K562 (cell line): ENCODE results near the gene HNRNPH1. TPM values are rescaled to one million over a fixed set of nuclear protein-coding genes. Genes with fewer than 3 reads are reported as not detected.
A peak's percentile ranks its signal among the peaks of the same experiment; 100 is the strongest.
"Not testable (repeated sequence)": the region's sequence is repeated elsewhere in the genome, so short reads cannot be mapped to it uniquely, and the experiment has no call there.

Experiments used
- ATAC-seq: fragments of 200-7000 bp; cut with Tn5 transposase; 3 replicates; pipeline ENCODE4 v1.9.1; 2020; ENCODE audit warnings: moderate library complexity
- BruUV-seq: library from RNA; stranded (reverse); fragments of 400-500 nt; replicated peaks from 2 replicates; lab custom pipeline; 2021; lab: Mats Ljungman, UMichigan
- CTCF ChIA-PET: fragments of 300-600 bp; formaldehyde crosslinking; extraction: SDS; loops from one replicate; lab custom pipeline; 2021; ENCODE audit warnings: low intra/inter-chr PET ratio; lab: Yijun Ruan, JAX
- POLR2A ChIA-PET: fragments of 300-600, 350-650 bp; sonication (Branson Sonifier 250); formaldehyde crosslinking; extraction: SDS; loops from one replicate; lab custom pipeline; 2021; ENCODE audit warnings: antibody characterized with exemption, inconsistent platforms; lab: Yijun Ruan, JAX
- DNase-seq, 4 experiments: peaks; one replicate each; pipeline versions ENCODE4 v3.0.0 to v3.0.0-alpha.2; 2011 to 2018; ENCODE audit warnings: low spot score in 3 of 4, mixed read lengths in 3 of 4; ENCODE audit errors: extremely low read depth in 1 of 4
- FAIRE-seq: peaks from 2 replicates; lab custom pipeline; 2011; peaks lifted over from hg19 to GRCh38; lab: Jason Lieb, UNC
- H2AFZ ChIP-seq: 2 replicates; pipeline ENCODE4 v1.6.0; 2011; ENCODE audit warnings: low read depth, low read length, control low read depth, inconsistent platforms
- H3K27ac ChIP-seq: fragments of 200-600 bp; 3 replicates; pipeline ENCODE4 v1.8.0; 2011; ENCODE audit warnings: low read depth, mild to moderate bottlenecking, control low read depth, inconsistent platforms, low read length, moderate library complexity, mixed read lengths; ENCODE audit errors: extremely low read depth
- H3K27me3 ChIP-seq, 2 experiments: fragments of 300-600 bp in 1 of 2; 2 replicates in 1 of 2; 3 replicates in 1 of 2; pipeline versions ENCODE4 v1.6.0 to v1.8.0; 2011; ENCODE audit warnings: inconsistent platforms in 2 of 2, low read length in 2 of 2, mild to moderate bottlenecking in 1 of 2, mixed read lengths in 1 of 2, moderate library complexity in 1 of 2; ENCODE audit not compliant: control insufficient read depth in 2 of 2, insufficient read depth in 2 of 2
- H3K36me3 ChIP-seq: fragments of 300-600 bp; 3 replicates; pipeline ENCODE4 v1.8.0; 2011; ENCODE audit warnings: mild to moderate bottlenecking, low read length, inconsistent platforms; ENCODE audit not compliant: control insufficient read depth, insufficient read depth
- H3K4me1 ChIP-seq, 2 experiments: fragments of 200-600 bp in 1 of 2; replicated peaks in 1 of 2; 2 replicates in 1 of 2; 3 replicates in 1 of 2; pipeline versions ENCODE4 v1.5.1 to v1.8.0; 2011; ENCODE audit warnings: inconsistent platforms in 2 of 2, low read length in 2 of 2, mild to moderate bottlenecking in 1 of 2, mixed read lengths in 1 of 2, moderate library complexity in 1 of 2; ENCODE audit not compliant: control insufficient read depth in 2 of 2, insufficient read depth in 2 of 2
- H3K4me2 ChIP-seq: 2 replicates; pipeline ENCODE4 v1.6.1; 2011; ENCODE audit warnings: low read length, control low read depth, inconsistent platforms, mixed read lengths; ENCODE audit not compliant: insufficient read depth
- H3K4me3 ChIP-seq: fragments of 200-600 bp; sonication (generic), shearing (Covaris generic); 2 replicates; pipeline ENCODE4 v1.5.1; 2016; ENCODE audit warnings: control low read depth, inconsistent platforms
- H3K79me2 ChIP-seq: fragments of 200-600 bp; 3 replicates; pipeline ENCODE4 v1.8.0; 2011; ENCODE audit warnings: low read length, inconsistent platforms; ENCODE audit not compliant: control insufficient read depth, insufficient read depth
- H3K9ac ChIP-seq, 2 experiments: 2 replicates each; pipeline versions ENCODE4 v1.6.0 to v1.6.1; 2011; ENCODE audit warnings: low read depth in 2 of 2, low read length in 2 of 2, control low read depth in 1 of 2, inconsistent platforms in 1 of 2, mild to moderate bottlenecking in 1 of 2, mixed read lengths in 1 of 2; ENCODE audit not compliant: insufficient read depth in 1 of 2
- H3K9me1 ChIP-seq: one replicate; pipeline ENCODE4 v1.6.0; 2011; ENCODE audit warnings: inconsistent platforms, mild to moderate bottlenecking, low read length, moderate library complexity; ENCODE audit not compliant: control insufficient read depth, insufficient read depth
- H3K9me3 ChIP-seq: replicated peaks from 2 replicates; pipeline ENCODE4 v1.5.1; 2011; ENCODE audit warnings: low read depth, low read length, inconsistent platforms; ENCODE audit not compliant: control insufficient read depth, insufficient read depth
- H4K20me1 ChIP-seq: replicated peaks from 2 replicates; pipeline ENCODE4 v1.6.1; 2011; ENCODE audit warnings: low read length, inconsistent platforms, mixed read lengths; ENCODE audit not compliant: control insufficient read depth, insufficient read depth
- CC2D1A ChIP-seq: fragments of 450-650 bp; IDR thresholded peaks from 2 replicates; pipeline ENCODE4 v1.6.1; 2017; ENCODE audit warnings: mild to moderate bottlenecking
- POLR3G ChIP-seq: IDR thresholded peaks from 2 replicates; pipeline ENCODE4 v1.6.1; 2011; ENCODE audit not compliant: insufficient read length, insufficient replicate concordance; ENCODE audit errors: extremely low read depth
- STAT5B ChIP-seq: fragments of 250-450 bp; sonication (Bioruptor Pico); IDR thresholded peaks from 2 replicates; pipeline ENCODE4 v1.8.0; 2021; ENCODE audit warnings: mild to moderate bottlenecking, inconsistent platforms
- ZNF407 ChIP-seq: fragments of 450-650 bp; IDR thresholded peaks from 2 replicates; pipeline ENCODE4 v1.6.1; 2016; ENCODE audit warnings: low read depth
- ZNF583 ChIP-seq: fragments of 250-450 bp; sonication (Bioruptor Pico); IDR thresholded peaks from 2 replicates; pipeline ENCODE4 v1.4.0; 2020
- WGBS: fragments of 100-300 bp; shearing (Covaris generic); methylation state at CpG from one replicate; pipeline ENCODE4 v1.1.6; 2016; ENCODE audit warnings: low coverage, mixed read lengths; ENCODE audit not compliant: insufficient coverage; ENCODE audit errors: missing lambda C conversion rate; 5-methylcytosine and 5-hydroxymethylcytosine counted together
- in situ Hi-C: fragments of 300-500 bp; cut with MboI; formaldehyde crosslinking; loops from 4 replicates; pipeline ENCODE4 v1.15.0; 2018; ENCODE audit warnings: inconsistent platforms, mixed read lengths
- intact Hi-C: fragments of 100-400 bp; cut with micrococcal nuclease; formaldehyde crosslinking; loops from 2 replicates; pipeline ENCODE4 v1.14.2; 2022
- polyA plus RNA-seq, 8 experiments: library from polyadenylated mRNA; depleted of rRNA in 4 of 8; stranded (reverse) in 5 of 8; unstranded in 3 of 8; fragments of >200 nt; fragmentation: Nextera tagmentation in 2 of 8; fragmentation: Illumina TruSeq in 1 of 8; extraction: Ambion mirVana in 2 of 8; extraction: Trizol in 1 of 8; gene quantifications; 2 replicates each; pipeline versions ENCODE4 v1.2.1 to v1.2.3, GENCODE V29; 2011 to 2014; ENCODE audit warnings: inconsistent platforms in 1 of 8, missing spikeins in 1 of 8
- total RNA-seq, 7 experiments: library from RNA; depleted of rRNA in 6 of 7; stranded (reverse); fragments of >200 nt in 6 of 7; fragmentation: Illumina TruSeq in 2 of 7; extraction: Trizol in 2 of 7; gene quantifications; 2 replicates each; pipeline versions ENCODE4 v1.2.1 to v1.2.3, GENCODE V29; 2011 to 2021; ENCODE audit warnings: low replicate concordance in 1 of 7

HNRNPH1 gene
- total and polyA plus RNA-seq, 9 of the 15 experiments (the other 6 are each of a cell fraction or from before 2014, with no cell fraction given), result 103 to 656 (median 561) TPM

- no peak for TF ChIP-seq POLR3G
- no peak for TF ChIP-seq STAT5B (CRISPR knock-in tag)
- no peak for TF ChIP-seq ZNF583 (CRISPR knock-in tag)
- peak; percentile 68; the same call in 1 of the 2 replicates for TF ChIP-seq CC2D1A
- TF ChIP-seq ZNF407, result no peak
These were observed 44.9 kb upstream of the HNRNPH1 start (continued) for GRCh38 chr5:179668391-179668790.

- H3K36me3 ChIP-seq, H3K27ac ChIP-seq, H3K79me2 ChIP-seq, intact Hi-C loops, H3K9ac ChIP-seq, H3K27me3 ChIP-seq, FAIRE-seq, H3K4me2 ChIP-seq, ATAC-seq, H2AFZ ChIP-seq, H3K4me3 ChIP-seq, H4K20me1 ChIP-seq, POLR2A ChIA-PET, BruUV-seq, DNase-seq, CTCF ChIA-PET, H3K9me3 ChIP-seq, H3K4me1 ChIP-seq, H3K9me1 ChIP-seq: not testable (repeated sequence)
- 88% methylated on average over 6 of the region's 6 CpGs for WGBS
- in situ Hi-C loops, result loop anchor here (10.0 kb wide), 1 partner anchor 487 kb away; no protein-coding TSS in a partner anchor
These were observed 38.2 kb upstream of the HNRNPH1 start for GRCh38 chr5:179661647-179662046.
